Tibial artery (tissue), 4 donors: ENCODE results near the gene NFIA.
"Not testable (repeated sequence)": the region's sequence is repeated elsewhere in the genome, so short reads cannot be mapped to it uniquely, and the experiment has no call there.

ENCODE experiments used
- DNase-seq, 2 donors: peaks; one replicate each; pipeline ENCODE4 v3.0.0-alpha.2; 2019
- H3K27ac ChIP-seq, 2 donors: fragments of 200-600 bp; sonication (generic) in 1 of 2; 1 replicate in 1 of 2; 2 replicates in 1 of 2; pipeline ENCODE4 v1.5.1; 2018 to 2019; ENCODE audit warnings: mild to moderate bottlenecking in 1 of 2
- H3K27me3 ChIP-seq, 2 donors: fragments of 200-600 bp; sonication (generic) in 1 of 2; one replicate each; pipeline versions ENCODE4 v1.5.1 to v1.6.0; 2016 to 2019
- H3K36me3 ChIP-seq, 3 donors: fragments of 200-600 bp; sonication (generic) in 2 of 3; one replicate each; pipeline ENCODE4 v1.5.1; 2016 to 2019; ENCODE audit warnings: mild to moderate bottlenecking in 2 of 3
- H3K4me1 ChIP-seq, 4 donors: fragments of 200-600 bp; sonication (generic) in 2 of 4; 1 replicate in 3 of 4; 2 replicates in 1 of 4; pipeline ENCODE4 v1.5.1; 2016 to 2019
- H3K4me3 ChIP-seq, 2 donors: fragments of 200-600 bp; sonication (generic) in 1 of 2; 1 replicate in 1 of 2; 2 replicates in 1 of 2; pipeline ENCODE4 v1.5.1; 2018 to 2019; ENCODE audit warnings: mild to moderate bottlenecking in 2 of 2
- H3K9me3 ChIP-seq, 3 donors: fragments of 200-600 bp; sonication (generic) in 1 of 3; one replicate each; pipeline ENCODE4 v1.5.1; 2016 to 2019
- CTCF ChIP-seq, 2 experiments: fragments of 200-600 bp in 1 of 2; fragments of 450-650 bp in 1 of 2; IDR thresholded peaks; one replicate each; pipeline ENCODE4 v1.5.1; 2017 to 2019; ENCODE audit warnings: antibody characterized with exemption in 2 of 2, mild to moderate bottlenecking in 1 of 2, moderate library complexity in 1 of 2
- intact Hi-C: fragments of 100-400 bp; cut with DNase I; formaldehyde crosslinking; loops from one replicate; pipeline ENCODE4 v1.15.0; 2023; ENCODE audit warnings: low total_unique reads

The NFIA gene

DNA sequence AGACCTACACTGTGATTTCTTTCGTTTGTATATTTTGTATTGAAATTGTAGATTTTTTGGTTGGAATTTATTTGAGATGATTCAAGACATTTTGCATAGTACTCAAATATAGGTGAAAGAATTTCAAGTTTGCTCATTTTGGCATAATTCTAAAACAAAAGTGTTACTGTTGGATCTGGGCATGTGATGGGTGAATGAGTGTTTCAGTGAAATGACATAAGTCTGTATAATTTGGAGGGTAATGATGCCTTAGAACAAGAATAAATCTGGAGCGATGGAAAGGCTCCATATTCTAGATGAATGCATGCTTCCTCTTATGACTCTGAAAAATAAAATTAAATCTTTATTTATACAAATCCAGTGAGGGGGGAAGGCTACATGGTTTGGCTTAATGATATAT is 41.0 kb downstream of the NFIA start:
- Histone ChIP-seq H3K4me3 (no peak overlapping the region), H3K27me3 (no peaks in the 10 kb centered on the region), H3K36me3 (no peaks in the 10 kb centered on the region), H3K4me1 (peaks cover 0 to 69% (median 22%) of the 10 kb centered on the region in 4 donors), H3K9me3 (no peaks in the 10 kb centered on the region), H3K27ac (no peak overlapping the region)
- intact Hi-C loops = no loop called here
- no peak for TF ChIP-seq CTCF (IDR thresholded peaks at IDR 0.05)
- DNase-seq = no peak

DNA sequence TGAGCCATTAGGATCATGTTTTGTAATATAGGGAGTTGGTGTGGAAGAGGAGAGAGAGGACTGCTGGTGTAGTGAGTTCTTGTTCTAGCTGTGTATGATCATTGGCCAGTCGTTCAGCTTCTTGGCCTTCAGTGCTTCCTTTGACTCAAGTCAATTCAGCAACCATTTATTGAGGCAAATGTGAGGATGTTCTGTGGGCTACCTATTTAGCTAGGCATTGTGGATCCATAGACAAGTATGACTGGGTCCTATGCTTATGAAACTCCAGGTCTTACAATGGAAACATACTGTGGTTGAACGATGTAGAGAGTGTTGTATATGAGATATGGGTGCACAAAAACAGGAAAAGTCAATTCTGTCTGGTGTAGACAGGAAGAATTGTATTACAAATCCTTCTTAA is 41.7 kb downstream of the NFIA start:
- intact Hi-C loops = no loop called here
- Histone ChIP-seq H3K27me3 (no peaks in the 10 kb centered on the region), H3K4me1 (peaks cover 0 to 62% (median 22%) of the 10 kb centered on the region in 4 donors), H3K27ac (no peak overlapping the region), H3K9me3 (no peaks in the 10 kb centered on the region), H3K4me3 (no peak overlapping the region), H3K36me3 (no peaks in the 10 kb centered on the region)
- no peak for DNase-seq
- TF ChIP-seq CTCF (IDR thresholded peaks at IDR 0.05) = no peak

- Histone ChIP-seq H3K36me3 (peaks cover 0 to 4% (median 0%) of the 10 kb centered on the region in 3 donors), H3K4me3 (no peak overlapping the region), H3K4me1 (peaks cover 0 to 57% (median 22%) of the 10 kb centered on the region in 4 donors), H3K9me3 (no peaks in the 10 kb centered on the region), H3K27me3 (no peaks in the 10 kb centered on the region), H3K27ac (no peak overlapping the region)
- DNase-seq = no peak
- TF ChIP-seq CTCF (IDR thresholded peaks at IDR 0.05) = no peak
- intact Hi-C loops = no loop called here
Measured at GRCh38 chr1:61124696-61125095, 42.3 kb downstream of the NFIA start.

GRCh38 chr1:61125263-61125662 is 42.9 kb downstream of the NFIA start:
- Histone ChIP-seq H3K9me3 (no peaks in the 10 kb centered on the region), H3K4me3 (no peak overlapping the region), H3K27me3 (no peaks in the 10 kb centered on the region), H3K36me3 (peaks cover 0 to 4% (median 0%) of the 10 kb centered on the region in 3 donors), H3K27ac (no peak overlapping the region), H3K4me1 (peaks cover 0 to 52% (median 21%) of the 10 kb centered on the region in 4 donors)
- TF ChIP-seq CTCF (IDR thresholded peaks at IDR 0.05) = no peak
- intact Hi-C loops = no loop called here
- DNase-seq = no peak

GRCh38 chr1:61125895-61126294 is 43.5 kb downstream of the NFIA start:
- no peak for DNase-seq
- intact Hi-C loops = no loop called here
- Histone ChIP-seq H3K4me3 (no peak overlapping the region), H3K27me3 (no peaks in the 10 kb centered on the region), H3K27ac (no peak overlapping the region), H3K4me1 (peaks cover 0 to 51% (median 20%) of the 10 kb centered on the region in 4 donors), H3K9me3 (no peaks in the 10 kb centered on the region), H3K36me3 (peaks cover 0 to 4% (median 0%) of the 10 kb centered on the region in 3 donors)
- no peak for TF ChIP-seq CTCF (IDR thresholded peaks at IDR 0.05)

GRCh38 chr1:61126843-61127242 is 44.5 kb downstream of the NFIA start:
- H3K27me3 ChIP-seq, DNase-seq, H3K9me3 ChIP-seq, H3K27ac ChIP-seq, intact Hi-C loops, H3K36me3 ChIP-seq, H3K4me3 ChIP-seq: not testable (repeated sequence)
- H3K4me1 ChIP-seq = peaks cover 0 to 49% (median 17%) of the 10 kb centered on the region in 4 donors
